Stimulated activated CD4-positive, alpha-beta T cell treated with anti-CD3 and anti-CD28 coated beads, Interleukin-4, amount 100 ng/mL, for 48 hours (primary cell): ENCODE measurements around the gene GPR50.

Experiments
- DNase-seq, 2 donors: peaks; one replicate each; pipeline ENCODE4 v3.0.0-alpha.2; 2020; ENCODE audit warnings: low read depth in 2 of 2

Gene GPR50

DNA sequence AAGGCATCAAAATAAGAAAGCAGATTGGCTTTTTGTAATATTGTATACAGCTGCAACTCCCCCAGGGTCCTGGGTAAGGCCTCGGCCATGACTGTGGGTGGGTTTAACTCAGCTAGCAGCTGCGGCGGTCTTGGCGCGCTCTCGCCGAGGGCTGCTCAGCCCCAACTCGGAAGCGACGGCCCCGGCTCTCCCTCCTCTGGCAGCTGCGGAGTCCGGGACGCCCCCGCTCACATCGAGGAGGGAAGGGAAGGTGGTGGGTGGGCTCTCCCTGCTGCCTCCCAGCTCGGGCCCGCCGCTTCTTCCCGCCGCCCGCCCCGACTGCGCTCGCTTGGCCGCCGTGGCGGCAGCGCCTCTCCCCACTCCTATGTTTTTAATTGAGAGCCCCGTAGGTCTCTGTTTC, 51.2 kb downstream of the GPR50 start:
- no peak for DNase-seq

DNA sequence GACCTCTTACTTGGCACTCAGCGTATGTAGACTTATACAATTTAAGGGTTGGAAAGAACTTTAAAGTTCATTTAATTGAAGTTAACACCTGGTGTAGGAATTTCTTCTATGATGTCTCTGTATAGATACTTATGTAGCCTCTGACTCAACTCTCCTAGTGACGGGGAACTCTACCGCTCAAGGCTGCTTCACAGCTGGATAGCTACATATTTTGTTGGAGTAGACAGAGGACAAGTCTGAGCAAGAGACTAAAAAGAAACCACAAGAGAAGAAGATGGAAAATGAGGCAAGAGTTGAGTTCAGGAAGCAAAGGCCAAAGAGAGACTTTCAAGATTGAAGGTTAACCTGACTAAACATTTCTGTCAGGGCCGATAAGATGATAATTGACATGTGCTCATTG, 52.6 kb downstream of the GPR50 start:
- DNase-seq: no peak
